ENCODE measurements around the gene TMEM18.

Gene TMEM18

DNA sequence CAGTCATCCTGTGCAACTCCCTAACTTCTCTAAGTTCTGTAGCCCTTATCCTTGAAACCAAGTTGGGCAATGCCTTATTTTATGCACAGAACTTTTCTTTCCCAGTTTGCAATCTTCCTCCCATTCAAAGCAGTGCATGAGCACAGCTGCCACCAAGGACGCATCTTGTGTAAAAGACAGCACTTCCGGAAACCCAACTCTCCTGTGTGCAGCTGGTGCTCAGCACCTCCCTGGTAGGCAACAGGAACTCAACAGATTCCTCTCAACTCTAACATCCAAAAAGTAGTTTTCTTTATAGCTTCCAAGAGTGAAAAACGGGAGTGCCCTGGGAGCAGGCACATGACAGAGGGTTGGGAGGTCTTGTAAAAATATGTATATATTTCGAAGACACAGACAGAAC, 2.2 kb downstream of the TMEM18 start:
- Histone ChIP-seq H3K4me2 (ENCODE audit: low read length) (no peak overlapping the region), H2AK5ac (ENCODE audit: low read length) (no peak overlapping the region), H2BK120ac (ENCODE audit: low read depth, low read length) (no peak overlapping the region), H3K4me3 (ENCODE audit: low read length) (no peak overlapping the region), H3K27ac (ENCODE audit: low read depth, low read length) (no peak overlapping the region), H3K18ac (ENCODE audit: low read length) (no peak overlapping the region), H3K27me3 (ENCODE audit: insufficient read depth, low read length, poor library complexity) (no peaks in the 10 kb centered on the region), H3K36me3 (ENCODE audit: control insufficient read depth, insufficient read depth, low read length) (no peaks in the 10 kb centered on the region), H2BK15ac (replicated peaks; ENCODE audit: low read depth) (no peak overlapping the region), H3K79me1 (ENCODE audit: low read length) (peaks cover 16% of the 10 kb centered on the region), H3K4ac (ENCODE audit: low read depth, low read length) (no peak overlapping the region), H3K79me2 (ENCODE audit: control insufficient read depth, insufficient read depth, low read length) (peaks cover 21% of the 10 kb centered on the region), H3K23ac (ENCODE audit: low read length) (no peak overlapping the region), H3K9ac (ENCODE audit: low read length) (no peak overlapping the region), H3K56ac (ENCODE audit: low read length) (no peak overlapping the region), H4K5ac (ENCODE audit: low read length) (no peak overlapping the region), H3K4me1 (ENCODE audit: control insufficient read depth, low read depth, low read length) (peaks cover 3% of the 10 kb centered on the region), H4K8ac (ENCODE audit: low read depth, low read length) (no peak overlapping the region), H2BK5ac (ENCODE audit: low read length) (no peak overlapping the region)
- DNase-seq = no peak
- WGBS (ENCODE audit: extremely low coverage, insufficient coverage, low lambda C conversion rate) = no CpG with 5 or more reads among the region's 4 CpGs

DNA sequence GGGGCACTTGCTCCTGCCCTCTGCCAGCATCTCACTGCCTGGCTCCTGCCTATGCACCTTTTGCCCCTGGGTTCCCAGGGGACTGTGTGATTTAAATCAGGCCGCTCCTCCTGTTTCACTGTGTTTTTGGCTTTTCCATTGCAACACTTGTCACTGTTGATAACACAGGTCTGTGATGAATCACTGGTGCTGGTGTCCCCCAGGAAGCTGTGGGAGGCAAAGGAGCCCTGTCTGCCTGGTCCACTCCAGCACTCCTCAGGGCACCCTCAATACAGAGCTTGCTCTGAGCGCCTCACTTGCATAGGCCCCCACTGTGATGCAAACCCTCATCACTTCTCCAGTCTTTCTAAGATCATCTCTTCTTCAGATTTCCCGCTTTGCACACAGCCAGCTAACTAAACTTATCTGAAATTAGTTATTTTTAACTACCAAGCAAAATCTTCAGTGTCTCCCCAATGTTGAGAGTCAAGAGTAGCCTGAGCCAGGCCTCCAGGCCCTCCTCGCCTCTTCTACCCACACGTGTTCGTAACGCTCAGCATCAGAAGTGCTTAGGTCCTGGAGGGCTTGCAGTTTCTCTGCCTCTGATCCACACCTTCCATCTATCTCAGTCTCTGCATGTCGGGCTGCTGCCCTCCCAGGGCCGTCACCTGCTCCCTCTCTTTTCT, 2.8 kb downstream of the TMEM18 start:
- no peaks in the 10 kb centered on the region for H3K27me3 ChIP-seq (ENCODE audit: insufficient read depth, low read length, poor library complexity)
- no peak overlapping the region for H2BK5ac ChIP-seq (ENCODE audit: low read length)
- H3K27ac ChIP-seq (ENCODE audit: low read depth, low read length) = no peak overlapping the region
- no peak overlapping the region for H3K56ac ChIP-seq (ENCODE audit: low read length)
- H3K79me2 ChIP-seq (ENCODE audit: control insufficient read depth, insufficient read depth, low read length) = peaks cover 21% of the 10 kb centered on the region
- no peak overlapping the region for H3K23ac ChIP-seq (ENCODE audit: low read length)
- no peak overlapping the region for H3K18ac ChIP-seq (ENCODE audit: low read length)
- no peak overlapping the region for H3K4ac ChIP-seq (ENCODE audit: low read depth, low read length)
- H3K4me3 ChIP-seq (ENCODE audit: low read length) = no peak overlapping the region
- H3K4me2 ChIP-seq (ENCODE audit: low read length) = no peak overlapping the region
- no CpG with 5 or more reads among the region's 9 CpGs for WGBS (ENCODE audit: extremely low coverage, insufficient coverage, low lambda C conversion rate)
- H2AK5ac ChIP-seq (ENCODE audit: low read length) = no peak overlapping the region
- H3K9ac ChIP-seq (ENCODE audit: low read length) = no peak overlapping the region
- no peak overlapping the region for H2BK120ac ChIP-seq (ENCODE audit: low read depth, low read length)
- H2BK15ac ChIP-seq (replicated peaks; ENCODE audit: low read depth) = no peak overlapping the region
- no peak overlapping the region for H4K8ac ChIP-seq (ENCODE audit: low read depth, low read length)
- peaks cover 16% of the 10 kb centered on the region for H3K79me1 ChIP-seq (ENCODE audit: low read length)
- no peak overlapping the region for H4K5ac ChIP-seq (ENCODE audit: low read length)
- peaks cover 3% of the 10 kb centered on the region for H3K4me1 ChIP-seq (ENCODE audit: control insufficient read depth, low read depth, low read length)
- DNase-seq = no peak
- no peaks in the 10 kb centered on the region for H3K36me3 ChIP-seq (ENCODE audit: control insufficient read depth, insufficient read depth, low read length)

DNA sequence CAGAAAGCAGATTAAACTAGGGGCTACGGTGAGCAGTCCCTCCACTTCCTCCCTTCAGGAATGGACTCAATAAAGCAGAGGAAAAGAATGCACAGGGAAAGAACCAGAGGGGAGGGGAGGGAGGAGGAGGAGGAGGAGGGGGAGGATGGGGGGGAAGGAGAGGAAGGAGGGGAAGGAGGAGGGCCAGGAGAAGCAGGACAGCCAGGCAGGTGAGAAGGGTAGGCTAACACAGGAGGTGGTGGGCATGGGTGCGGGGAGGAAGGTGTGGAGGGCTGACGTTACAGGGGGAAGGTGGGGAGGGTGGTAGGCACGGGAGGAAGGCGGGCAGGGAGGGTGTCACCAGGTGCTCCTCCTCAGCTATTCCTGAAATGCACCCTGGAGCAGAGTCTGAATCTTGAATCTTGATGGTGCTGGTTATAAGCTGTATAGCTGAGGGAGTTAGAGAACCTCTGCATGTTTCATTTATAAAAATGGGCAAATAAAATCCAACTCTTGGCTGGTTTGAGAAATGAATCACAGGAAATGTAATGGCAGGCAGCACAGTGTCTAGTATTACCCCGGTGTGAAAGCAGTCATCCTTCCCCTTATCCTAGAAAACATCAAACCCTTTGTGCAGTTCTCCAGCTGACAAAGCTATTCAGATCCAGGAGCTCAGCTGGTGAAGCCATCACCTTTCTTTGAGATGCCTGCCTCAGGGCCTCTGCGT, 3.4 kb downstream of the TMEM18 start:
- DNase-seq = peak; percentile 6
- no peak overlapping the region for H3K4me3 ChIP-seq (ENCODE audit: low read length)
- no peak overlapping the region for H3K56ac ChIP-seq (ENCODE audit: low read length)
- peaks cover 3% of the 10 kb centered on the region for H3K4me1 ChIP-seq (ENCODE audit: control insufficient read depth, low read depth, low read length)
- H3K4me2 ChIP-seq (ENCODE audit: low read length) = no peak overlapping the region
- H3K36me3 ChIP-seq (ENCODE audit: control insufficient read depth, insufficient read depth, low read length) = peaks cover 2% of the 10 kb centered on the region
- H3K9ac ChIP-seq (ENCODE audit: low read length) = no peak overlapping the region
- no peak overlapping the region for H2BK120ac ChIP-seq (ENCODE audit: low read depth, low read length)
- no peaks in the 10 kb centered on the region for H3K27me3 ChIP-seq (ENCODE audit: insufficient read depth, low read length, poor library complexity)
- no peak overlapping the region for H3K4ac ChIP-seq (ENCODE audit: low read depth, low read length)
- no peak overlapping the region for H4K5ac ChIP-seq (ENCODE audit: low read length)
- H3K79me1 ChIP-seq (ENCODE audit: low read length) = peaks cover 16% of the 10 kb centered on the region
- no CpG with 5 or more reads among the region's 7 CpGs for WGBS (ENCODE audit: extremely low coverage, insufficient coverage, low lambda C conversion rate)
- no peak overlapping the region for H4K8ac ChIP-seq (ENCODE audit: low read depth, low read length)
- no peak overlapping the region for H3K23ac ChIP-seq (ENCODE audit: low read length)
- no peak overlapping the region for H3K18ac ChIP-seq (ENCODE audit: low read length)
- H2BK5ac ChIP-seq (ENCODE audit: low read length) = no peak overlapping the region
- peaks cover 21% of the 10 kb centered on the region for H3K79me2 ChIP-seq (ENCODE audit: control insufficient read depth, insufficient read depth, low read length)
- H3K27ac ChIP-seq (ENCODE audit: low read depth, low read length) = no peak overlapping the region
- no peak overlapping the region for H2BK15ac ChIP-seq (replicated peaks; ENCODE audit: low read depth)
- no peak overlapping the region for H2AK5ac ChIP-seq (ENCODE audit: low read length)

DNA sequence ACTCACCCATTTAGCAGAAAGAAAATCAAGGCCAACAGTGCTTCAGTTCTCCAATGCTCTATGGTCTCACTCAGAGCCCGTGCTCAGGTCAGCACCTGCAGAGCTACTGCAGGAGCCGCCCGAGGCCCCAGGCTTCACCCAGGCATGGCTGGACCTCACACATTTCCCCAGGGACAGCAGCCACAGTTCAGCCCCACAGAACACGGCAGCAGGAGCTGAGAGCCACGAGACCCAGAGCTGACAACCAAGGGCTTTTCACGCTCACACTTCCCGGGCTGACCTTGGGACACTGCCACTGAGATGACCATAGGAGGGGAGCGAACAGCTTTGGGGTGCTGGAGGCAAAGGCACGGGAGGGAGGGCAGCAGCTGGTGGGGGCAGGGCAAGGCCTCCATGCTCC, 4.2 kb downstream of the TMEM18 start:
- H3K4me2 ChIP-seq (ENCODE audit: low read length) = no peak overlapping the region
- H2BK15ac ChIP-seq (replicated peaks; ENCODE audit: low read depth) = no peak overlapping the region
- H2AK5ac ChIP-seq (ENCODE audit: low read length) = no peak overlapping the region
- peaks cover 3% of the 10 kb centered on the region for H3K4me1 ChIP-seq (ENCODE audit: control insufficient read depth, low read depth, low read length)
- no peak for DNase-seq
- no peak overlapping the region for H2BK5ac ChIP-seq (ENCODE audit: low read length)
- no peak overlapping the region for H3K4ac ChIP-seq (ENCODE audit: low read depth, low read length)
- H4K5ac ChIP-seq (ENCODE audit: low read length) = no peak overlapping the region
- no peak overlapping the region for H3K9ac ChIP-seq (ENCODE audit: low read length)
- H3K27me3 ChIP-seq (ENCODE audit: insufficient read depth, low read length, poor library complexity) = no peaks in the 10 kb centered on the region
- H3K23ac ChIP-seq (ENCODE audit: low read length) = no peak overlapping the region
- H3K4me3 ChIP-seq (ENCODE audit: low read length) = no peak overlapping the region
- H3K27ac ChIP-seq (ENCODE audit: low read depth, low read length) = no peak overlapping the region
- H4K8ac ChIP-seq (ENCODE audit: low read depth, low read length) = no peak overlapping the region
- peak overlapping the region; percentile 64 for H3K56ac ChIP-seq (ENCODE audit: low read length)
- no peak overlapping the region for H3K18ac ChIP-seq (ENCODE audit: low read length)
- no CpG with 5 or more reads among the region's 9 CpGs for WGBS (ENCODE audit: extremely low coverage, insufficient coverage, low lambda C conversion rate)
- peaks cover 21% of the 10 kb centered on the region for H3K79me2 ChIP-seq (ENCODE audit: control insufficient read depth, insufficient read depth, low read length)
- H3K79me1 ChIP-seq (ENCODE audit: low read length) = peaks cover 16% of the 10 kb centered on the region
- peaks cover 4% of the 10 kb centered on the region for H3K36me3 ChIP-seq (ENCODE audit: control insufficient read depth, insufficient read depth, low read length)
- H2BK120ac ChIP-seq (ENCODE audit: low read depth, low read length) = no peak overlapping the region

DNA sequence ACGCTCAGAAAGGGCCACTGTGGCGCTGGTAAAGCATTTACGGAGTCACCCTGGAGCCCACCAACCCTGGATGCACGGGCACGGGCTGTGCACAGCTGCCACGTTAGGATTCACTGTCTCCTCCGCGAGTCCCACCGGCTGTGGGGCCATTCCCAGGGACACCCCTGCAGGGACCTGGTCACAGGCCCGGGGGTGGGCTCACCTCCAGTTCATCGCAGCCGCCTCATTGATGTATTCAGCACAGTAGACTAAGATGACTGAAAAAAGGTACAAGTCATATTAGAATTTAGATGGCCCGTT, 4.7 kb downstream of the TMEM18 start:
- no peak overlapping the region for H2BK120ac ChIP-seq (ENCODE audit: low read depth, low read length)
- H3K9ac ChIP-seq (ENCODE audit: low read length) = no peak overlapping the region
- H2BK5ac ChIP-seq (ENCODE audit: low read length) = no peak overlapping the region
- H4K5ac ChIP-seq (ENCODE audit: low read length) = no peak overlapping the region
- no CpG with 5 or more reads among the region's 13 CpGs for WGBS (ENCODE audit: extremely low coverage, insufficient coverage, low lambda C conversion rate)
- no peak overlapping the region for H4K8ac ChIP-seq (ENCODE audit: low read depth, low read length)
- no peak overlapping the region for H3K23ac ChIP-seq (ENCODE audit: low read length)
- H3K56ac ChIP-seq (ENCODE audit: low read length) = no peak overlapping the region
- no peak overlapping the region for H3K4me3 ChIP-seq (ENCODE audit: low read length)
- peaks cover 4% of the 10 kb centered on the region for H3K36me3 ChIP-seq (ENCODE audit: control insufficient read depth, insufficient read depth, low read length)
- no peak for DNase-seq
- peaks cover 21% of the 10 kb centered on the region for H3K79me2 ChIP-seq (ENCODE audit: control insufficient read depth, insufficient read depth, low read length)
- H3K27ac ChIP-seq (ENCODE audit: low read depth, low read length) = no peak overlapping the region
- H3K27me3 ChIP-seq (ENCODE audit: insufficient read depth, low read length, poor library complexity) = no peaks in the 10 kb centered on the region
- H3K79me1 ChIP-seq (ENCODE audit: low read length) = peaks cover 16% of the 10 kb centered on the region
- H3K18ac ChIP-seq (ENCODE audit: low read length) = no peak overlapping the region
- no peak overlapping the region for H2AK5ac ChIP-seq (ENCODE audit: low read length)
- H2BK15ac ChIP-seq (replicated peaks; ENCODE audit: low read depth) = no peak overlapping the region
- peaks cover 3% of the 10 kb centered on the region for H3K4me1 ChIP-seq (ENCODE audit: control insufficient read depth, low read depth, low read length)
- H3K4ac ChIP-seq (ENCODE audit: low read depth, low read length) = no peak overlapping the region
- H3K4me2 ChIP-seq (ENCODE audit: low read length) = no peak overlapping the region
